GM12891 (cell line): ENCODE data around the gene ATXN7L1.

Experiments
- DNase-seq: peaks from one replicate; pipeline ENCODE4 v3.0.0; 2011; ENCODE audit warnings: low spot score; ENCODE audit not compliant: insufficient read length
- FAIRE-seq: peaks from 2 replicates; lab custom pipeline; 2011; peaks lifted over from hg19 to GRCh38; lab: Jason Lieb, UNC
- PAX5 ChIP-seq: IDR thresholded peaks from 2 replicates; pipeline ENCODE4 v1.6.1; 2011; ENCODE audit warnings: low read length, moderate library complexity, mild to moderate bottlenecking; ENCODE audit not compliant: insufficient read depth, severe bottlenecking
- POLR2A ChIP-seq: IDR thresholded peaks from 2 replicates; pipeline ENCODE4 v1.6.1; 2011; ENCODE audit warnings: low read depth, low read length, control low read depth
- POLR2AphosphoS5 ChIP-seq: IDR thresholded peaks from 2 replicates; pipeline ENCODE4 v1.6.1; 2011; ENCODE audit warnings: low read depth, low read length, control low read depth
- POU2F2 ChIP-seq: IDR thresholded peaks from 2 replicates; pipeline ENCODE4 v1.6.1; 2011; ENCODE audit warnings: low read depth, mild to moderate bottlenecking, control low read depth, low read length, moderate library complexity
- SPI1 ChIP-seq: IDR thresholded peaks from 2 replicates; pipeline ENCODE4 v1.6.1; 2011; ENCODE audit warnings: low read depth, low read length, control low read depth
- TAF1 ChIP-seq: IDR thresholded peaks from 2 replicates; pipeline ENCODE4 v1.6.1; 2011; ENCODE audit warnings: low read depth, low read length, control low read depth

The ATXN7L1 gene

DNA sequence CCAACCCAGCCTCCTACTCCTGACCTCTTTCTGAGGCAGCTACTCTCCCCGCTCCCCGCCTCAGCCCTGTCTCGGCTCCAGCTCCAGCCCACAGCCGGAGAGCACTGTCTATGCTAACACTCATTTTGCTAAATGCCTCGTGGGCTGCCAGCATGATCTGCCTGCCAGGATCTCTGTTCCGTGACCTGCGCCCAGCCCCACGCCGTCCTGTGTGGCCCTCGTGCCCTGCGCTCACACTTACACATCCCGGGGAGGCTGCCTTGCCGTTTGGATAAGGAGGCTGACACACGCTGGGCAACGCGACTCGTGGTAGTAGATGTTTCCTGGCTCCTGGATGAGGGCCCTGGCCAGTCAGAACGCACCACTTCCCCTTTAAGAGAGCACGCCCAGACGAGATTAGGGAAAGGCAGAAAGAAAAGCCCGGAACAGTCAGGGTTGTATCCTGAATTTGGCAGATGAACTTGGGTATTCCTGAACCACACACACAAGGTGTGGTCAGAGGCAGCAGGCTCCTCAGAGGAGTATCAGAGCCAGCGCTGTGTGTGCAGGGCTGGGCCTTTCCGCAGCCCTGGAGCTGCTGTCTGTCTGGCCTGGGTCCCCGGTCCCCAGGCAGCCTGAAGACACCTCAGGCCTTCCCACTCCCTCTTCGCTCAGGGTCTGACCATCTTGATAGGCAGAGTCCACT, 197.4 kb downstream of the ATXN7L1 start:
- no peak for TF ChIP-seq POLR2A
- peak; percentile 74 for TF ChIP-seq SPI1
- no peak for TF ChIP-seq TAF1
- peak; percentile 84 for FAIRE-seq

DNA sequence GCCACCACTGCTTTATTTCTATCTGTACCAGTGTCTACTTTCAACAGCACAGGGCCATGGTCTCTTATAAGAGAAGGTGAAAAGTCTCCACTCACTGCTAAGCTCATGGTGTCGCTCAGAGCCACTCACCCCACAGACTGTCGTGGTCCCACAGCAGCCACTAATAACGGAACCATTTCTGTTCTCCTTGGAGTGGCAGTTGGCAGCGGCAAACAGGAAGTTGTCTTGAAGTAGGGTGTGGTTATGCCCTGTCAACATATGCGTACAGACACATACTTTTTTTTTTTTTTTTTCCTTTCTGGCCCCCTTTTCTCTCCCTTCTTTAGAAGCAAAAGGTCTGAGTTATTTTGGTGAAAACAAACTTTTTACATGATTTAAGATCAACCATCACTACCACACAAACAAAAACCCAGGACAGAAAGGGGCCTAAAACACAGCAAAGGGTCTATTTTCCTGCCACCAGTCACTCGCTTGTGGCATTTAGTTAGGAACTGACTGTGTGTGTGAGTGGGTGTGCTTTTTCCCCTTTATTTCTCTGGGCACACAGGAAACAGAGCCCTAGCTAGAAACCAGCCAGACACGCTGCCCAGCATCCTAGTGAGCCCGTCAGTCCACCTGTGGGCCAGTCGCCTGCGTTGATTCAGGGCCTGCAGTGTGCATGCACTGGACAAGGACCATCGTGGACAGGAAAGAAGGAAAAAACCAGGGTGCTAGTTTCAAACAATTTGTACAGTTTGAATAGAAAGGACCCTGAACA, 198.4 kb downstream of the ATXN7L1 start:
- TF ChIP-seq POLR2A = no peak
- TF ChIP-seq POLR2AphosphoS5 = no peak
- TF ChIP-seq POU2F2 = no peak
- no peak for TF ChIP-seq TAF1
- no peak for TF ChIP-seq PAX5
- TF ChIP-seq SPI1 = no peak
- DNase-seq = no peak
- FAIRE-seq = peak; percentile 86

More for the DNA sequence above, 197.4 kb downstream of the ATXN7L1 start:
- DNase-seq = no peak

DNA sequence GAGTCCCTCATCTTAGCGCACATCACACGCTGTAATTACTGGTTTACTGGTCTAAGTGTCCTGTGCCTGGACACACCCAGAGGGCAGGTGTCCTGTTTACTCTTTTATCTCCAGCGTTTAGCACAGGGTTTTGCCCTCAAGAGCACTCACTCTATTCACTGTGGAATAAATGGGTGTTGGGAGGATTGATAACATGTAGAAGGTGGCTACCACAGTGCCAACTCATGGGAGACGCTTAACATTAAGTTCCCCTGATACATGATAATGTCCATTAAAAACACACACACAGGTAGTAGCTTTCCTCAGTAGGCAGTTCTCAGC, 199.0 kb downstream of the ATXN7L1 start:
- DNase-seq = no peak
- FAIRE-seq = no peak
- no peak for TF ChIP-seq POLR2A
- TF ChIP-seq TAF1 = no peak
- no peak for TF ChIP-seq PAX5
- no peak for TF ChIP-seq POU2F2
- no peak for TF ChIP-seq POLR2AphosphoS5
- no peak for TF ChIP-seq SPI1

DNA sequence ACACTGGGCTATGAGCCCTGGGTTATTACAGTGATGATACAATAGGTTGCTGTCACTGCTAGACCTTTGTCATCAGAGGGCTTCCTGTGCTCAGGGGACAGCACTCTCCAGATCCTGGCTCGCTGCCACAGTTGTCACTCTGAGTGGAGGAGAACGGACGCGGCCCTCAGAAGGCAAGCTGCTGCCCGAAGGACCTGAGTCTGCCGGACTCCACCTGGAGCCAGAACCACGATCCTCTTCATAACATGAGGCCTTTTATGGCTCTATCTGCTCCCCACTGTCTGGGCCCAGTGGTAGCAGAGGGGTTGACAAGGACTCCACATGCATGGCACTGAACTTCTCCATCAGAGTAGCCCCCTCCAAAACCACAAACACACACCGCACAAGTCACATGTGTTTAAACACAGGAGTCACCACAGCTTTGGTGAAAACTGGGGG, 200.4 kb downstream of the ATXN7L1 start:
- TF ChIP-seq POLR2A = no peak
- no peak for TF ChIP-seq POLR2AphosphoS5
- TF ChIP-seq TAF1 = no peak
- no peak for TF ChIP-seq POU2F2
- TF ChIP-seq SPI1 = no peak
- TF ChIP-seq PAX5 = no peak
- DNase-seq (no peak), FAIRE-seq (no peak)

DNA sequence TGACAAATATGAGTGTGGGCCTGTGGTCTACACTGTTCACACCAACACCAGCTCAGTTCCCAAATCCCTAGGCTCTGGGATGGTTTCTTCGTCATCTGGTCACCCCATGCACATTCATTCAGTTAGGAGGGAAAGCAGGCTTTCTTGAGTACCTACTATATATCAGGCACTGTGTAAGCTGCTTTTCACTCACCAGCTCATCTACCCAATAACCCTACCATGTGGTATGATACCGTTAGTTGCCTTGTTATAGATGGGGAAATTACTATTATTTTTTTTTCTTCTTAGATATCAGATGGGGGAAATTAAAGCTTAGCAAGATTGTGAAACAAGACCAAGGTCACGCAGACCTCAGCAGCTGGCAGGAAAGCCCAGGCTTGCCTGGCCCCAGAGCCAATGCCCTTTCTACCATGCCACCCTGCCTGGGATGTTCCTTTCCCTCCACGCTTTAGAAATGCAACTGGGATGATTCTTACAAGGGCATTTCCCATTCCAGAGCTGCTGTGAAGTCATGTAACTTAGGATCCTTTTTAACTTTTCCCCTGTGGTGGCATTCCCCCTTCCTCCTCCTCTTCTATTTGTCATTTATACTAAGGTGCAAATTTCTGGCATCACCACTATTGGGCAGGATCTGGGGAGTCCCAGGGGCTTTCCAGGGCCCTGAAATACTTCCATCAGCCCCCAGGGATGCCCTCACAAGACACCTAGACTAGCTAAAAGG, 202.0 kb downstream of the ATXN7L1 start:
- FAIRE-seq (no peak), DNase-seq (no peak)
- TF ChIP-seq PAX5 (no peak), POLR2AphosphoS5 (no peak), POLR2A (no peak), POU2F2 (no peak), TAF1 (no peak), SPI1 (no peak)

DNA sequence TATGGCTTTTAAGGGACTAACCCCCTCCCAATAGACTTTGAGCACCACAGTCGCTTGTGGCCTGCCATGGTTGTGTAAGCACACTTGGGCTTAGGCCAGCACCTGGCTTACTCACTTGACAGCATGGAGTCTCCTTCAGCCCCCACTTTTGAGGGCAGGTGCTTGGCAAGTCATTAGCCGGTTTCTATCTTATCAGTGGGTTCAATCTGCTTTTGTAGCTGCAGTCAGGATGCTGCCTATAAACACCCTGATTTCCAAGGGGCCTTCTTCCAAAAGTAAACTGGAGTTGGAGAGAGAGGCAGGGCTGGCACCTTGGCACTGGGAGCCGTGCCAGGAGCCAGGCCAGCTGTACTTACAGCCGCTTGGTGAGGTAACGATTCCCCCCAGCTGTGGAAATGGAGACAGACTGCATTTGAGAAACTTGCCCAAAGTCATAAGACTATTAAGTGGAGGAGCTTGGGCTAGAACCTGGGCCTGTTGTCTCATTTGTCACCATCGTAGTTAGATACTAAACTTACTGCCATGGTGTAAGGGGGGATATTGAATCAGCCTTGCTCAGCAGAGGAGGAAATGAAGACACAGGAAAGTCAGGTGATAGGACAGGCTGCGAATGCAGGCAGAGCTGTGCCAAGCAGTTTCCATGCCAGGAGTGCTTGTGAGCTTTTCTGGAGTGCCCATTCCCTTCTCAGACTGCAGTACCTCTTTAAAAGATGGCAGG, 202.9 kb downstream of the ATXN7L1 start:
- TF ChIP-seq PAX5 (no peak), POLR2AphosphoS5 (no peak), TAF1 (no peak), POU2F2 (no peak), POLR2A (no peak), SPI1 (no peak)
- FAIRE-seq = no peak
- no peak for DNase-seq

DNA sequence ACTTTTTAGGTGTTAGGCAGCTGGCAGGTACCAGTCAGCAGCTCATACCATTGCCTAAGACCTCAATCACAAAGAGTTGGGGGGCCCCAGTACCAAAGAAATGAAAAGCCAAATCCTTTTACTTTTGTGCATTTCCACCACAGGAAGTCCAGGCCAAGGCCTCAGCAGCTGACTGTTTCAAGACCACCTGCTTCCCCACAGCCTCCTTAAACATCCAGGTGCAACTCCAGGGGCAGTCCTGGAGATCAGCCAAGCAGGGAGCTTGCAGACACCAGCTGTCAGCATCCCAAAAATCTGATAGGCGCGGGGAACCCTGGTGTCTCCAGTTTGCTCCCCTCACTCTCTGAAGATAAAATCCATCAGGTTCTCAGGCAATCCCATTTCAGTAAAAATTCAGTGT, 203.6 kb downstream of the ATXN7L1 start:
- FAIRE-seq (no peak), DNase-seq (no peak)
- no peak for TF ChIP-seq TAF1
- TF ChIP-seq POU2F2 = no peak
- TF ChIP-seq PAX5 = no peak
- no peak for TF ChIP-seq SPI1

DNA sequence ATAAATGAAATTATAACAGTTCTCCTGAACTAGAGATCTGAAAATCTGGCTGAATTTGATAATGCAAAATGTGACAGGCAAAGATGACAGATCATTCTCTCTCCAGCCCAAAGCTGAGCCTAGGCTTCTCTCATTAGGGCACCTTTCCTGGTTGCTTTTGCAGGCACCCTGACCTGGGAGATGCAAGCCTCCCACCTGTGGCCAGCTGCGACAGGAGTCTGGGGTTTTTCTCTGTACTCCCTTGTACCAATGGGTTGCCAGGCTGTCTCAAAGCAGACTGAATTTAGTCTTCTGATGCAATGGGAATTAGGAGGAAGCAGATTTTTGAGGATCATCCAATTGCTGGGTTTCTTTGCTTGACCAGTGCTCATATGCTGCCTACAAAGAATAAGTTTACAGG, 210.1 kb downstream of the ATXN7L1 start:
- TF ChIP-seq PAX5 (no peak), POLR2A (no peak), TAF1 (no peak), POLR2AphosphoS5 (no peak), POU2F2 (no peak), SPI1 (no peak)
- no peak for DNase-seq
- no peak for FAIRE-seq

DNA sequence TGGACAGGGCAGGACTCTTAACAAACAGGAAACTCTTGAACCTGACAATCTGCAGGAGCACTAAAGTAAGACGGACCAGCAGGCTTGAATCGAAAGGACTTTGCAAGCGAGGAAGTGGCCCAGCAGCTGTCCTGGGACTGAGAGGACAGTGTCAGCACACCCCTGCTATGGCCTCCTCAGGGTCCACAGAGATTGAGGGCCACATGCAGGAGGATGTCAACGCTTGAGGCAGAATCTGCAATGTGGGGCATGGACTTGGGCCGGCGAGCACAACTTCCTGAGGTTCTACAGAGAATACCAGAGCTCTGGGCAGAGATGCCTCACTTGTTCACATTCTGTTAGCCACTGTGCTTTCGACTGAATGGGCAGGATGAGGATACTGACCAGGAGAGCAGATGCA, 210.7 kb downstream of the ATXN7L1 start:
- FAIRE-seq (no peak), DNase-seq (no peak)
- TF ChIP-seq POLR2A (no peak), POU2F2 (no peak), POLR2AphosphoS5 (no peak), PAX5 (no peak), SPI1 (no peak), TAF1 (no peak)
